SK-N-SH treated with all-trans-retinoic acid at 6 μM for 48 hours (cell line): ENCODE data around the gene GIN1.

Experiments
- ARNTL ChIP-seq: fragments of 450-650 bp; formaldehyde crosslinking; IDR thresholded peaks from 2 replicates; pipeline ENCODE4 v1.5.0; 2020; ENCODE audit warnings: low read depth, mild to moderate bottlenecking, moderate library complexity, borderline replicate concordance
- CSDC2 ChIP-seq: fragments of 250-450 bp; sonication (Bioruptor Pico); IDR thresholded peaks from 2 replicates; pipeline ENCODE4 v1.5.0; 2020; ENCODE audit warnings: mild to moderate bottlenecking, moderate library complexity
- GLIS3 ChIP-seq: fragments of 250-450 bp; sonication (Bioruptor Pico); IDR thresholded peaks from 2 replicates; pipeline ENCODE4 v1.5.0; 2020; ENCODE audit warnings: mild to moderate bottlenecking, moderate library complexity
- OSR1 ChIP-seq: fragments of 250-450 bp; sonication (Bioruptor Pico); IDR thresholded peaks from 2 replicates; pipeline ENCODE4 v1.8.0; 2022; ENCODE audit warnings: moderate library complexity, mild to moderate bottlenecking, inconsistent platforms
- TCF4 ChIP-seq: fragments of 250-450 bp; sonication (Bioruptor Pico); IDR thresholded peaks from 2 replicates; pipeline ENCODE4 v1.8.0; 2021; ENCODE audit warnings: mild to moderate bottlenecking, moderate library complexity, borderline replicate concordance
- ZFP30 ChIP-seq: fragments of 450-650 bp; formaldehyde crosslinking; IDR thresholded peaks from 2 replicates; pipeline ENCODE4 v1.5.0; 2022; ENCODE audit warnings: mild to moderate bottlenecking, moderate library complexity
- ZNF70 ChIP-seq: fragments of 450-650 bp; formaldehyde crosslinking; IDR thresholded peaks from 2 replicates; pipeline ENCODE4 v1.5.0; 2020; ENCODE audit warnings: mild to moderate bottlenecking, moderate library complexity
- ZNF8 ChIP-seq: fragments of 450-650 bp; formaldehyde crosslinking; IDR thresholded peaks from 2 replicates; pipeline ENCODE4 v1.5.0; 2020; ENCODE audit warnings: mild to moderate bottlenecking, moderate library complexity
- TF ChIP-seq, protein P1 (sequence below): fragments of 250-450 bp; sonication (Bioruptor Pico); IDR thresholded peaks from 2 replicates; pipeline ENCODE4 v1.8.0; 2020; ENCODE audit warnings: mild to moderate bottlenecking, moderate library complexity, borderline replicate concordance
- TF ChIP-seq, protein P2 (sequence below): fragments of 250-450 bp; sonication (Bioruptor Pico); IDR thresholded peaks from 2 replicates; pipeline ENCODE4 v1.5.1; 2021; ENCODE audit warnings: mild to moderate bottlenecking, moderate library complexity
- TF ChIP-seq, protein P3 (sequence below): fragments of 250-450 bp; sonication (Bioruptor Pico); IDR thresholded peaks from 2 replicates; pipeline ENCODE4 v1.5.1; 2020; ENCODE audit warnings: low read depth, mild to moderate bottlenecking, moderate library complexity

DNA sequence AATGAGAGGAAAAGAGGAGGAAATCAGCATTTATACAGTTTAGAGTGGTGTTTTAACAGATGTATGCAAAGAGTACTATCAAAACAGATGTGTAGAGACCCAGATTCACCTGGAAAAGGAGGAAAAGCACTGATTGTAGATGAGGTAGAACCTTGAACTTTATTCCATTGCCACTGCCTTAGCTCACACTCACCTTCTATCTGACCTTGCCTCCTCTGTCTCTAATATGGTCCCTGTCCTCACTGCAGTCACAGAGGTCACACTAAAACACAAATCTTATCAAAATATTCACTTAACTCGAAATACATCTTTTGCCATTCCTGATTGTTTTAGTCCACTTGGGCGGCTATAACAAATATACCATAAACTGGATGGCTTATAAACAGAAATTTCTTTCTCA is 7.0 kb downstream of the GIN1 start:
- TF ChIP-seq TCF4 (CRISPR knock-in tag) (no peak), OSR1 (CRISPR knock-in tag) (no peak), GLIS3 (CRISPR knock-in tag) (no peak), ZNF8 (CRISPR knock-in tag) (no peak), ZNF70 (CRISPR knock-in tag) (no peak), CSDC2 (no peak), ZFP30 (CRISPR knock-in tag) (no peak), ARNTL (CRISPR knock-in tag) (no peak)
- TF ChIP-seq, protein P1, sequence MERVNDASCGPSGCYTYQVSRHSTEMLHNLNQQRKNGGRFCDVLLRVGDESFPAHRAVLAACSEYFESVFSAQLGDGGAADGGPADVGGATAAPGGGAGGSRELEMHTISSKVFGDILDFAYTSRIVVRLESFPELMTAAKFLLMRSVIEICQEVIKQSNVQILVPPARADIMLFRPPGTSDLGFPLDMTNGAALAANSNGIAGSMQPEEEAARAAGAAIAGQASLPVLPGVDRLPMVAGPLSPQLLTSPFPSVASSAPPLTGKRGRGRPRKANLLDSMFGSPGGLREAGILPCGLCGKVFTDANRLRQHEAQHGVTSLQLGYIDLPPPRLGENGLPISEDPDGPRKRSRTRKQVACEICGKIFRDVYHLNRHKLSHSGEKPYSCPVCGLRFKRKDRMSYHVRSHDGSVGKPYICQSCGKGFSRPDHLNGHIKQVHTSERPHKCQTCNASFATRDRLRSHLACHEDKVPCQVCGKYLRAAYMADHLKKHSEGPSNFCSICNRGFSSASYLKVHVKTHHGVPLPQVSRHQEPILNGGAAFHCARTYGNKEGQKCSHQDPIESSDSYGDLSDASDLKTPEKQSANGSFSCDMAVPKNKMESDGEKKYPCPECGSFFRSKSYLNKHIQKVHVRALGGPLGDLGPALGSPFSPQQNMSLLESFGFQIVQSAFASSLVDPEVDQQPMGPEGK: no peak
- TF ChIP-seq, protein P2, sequence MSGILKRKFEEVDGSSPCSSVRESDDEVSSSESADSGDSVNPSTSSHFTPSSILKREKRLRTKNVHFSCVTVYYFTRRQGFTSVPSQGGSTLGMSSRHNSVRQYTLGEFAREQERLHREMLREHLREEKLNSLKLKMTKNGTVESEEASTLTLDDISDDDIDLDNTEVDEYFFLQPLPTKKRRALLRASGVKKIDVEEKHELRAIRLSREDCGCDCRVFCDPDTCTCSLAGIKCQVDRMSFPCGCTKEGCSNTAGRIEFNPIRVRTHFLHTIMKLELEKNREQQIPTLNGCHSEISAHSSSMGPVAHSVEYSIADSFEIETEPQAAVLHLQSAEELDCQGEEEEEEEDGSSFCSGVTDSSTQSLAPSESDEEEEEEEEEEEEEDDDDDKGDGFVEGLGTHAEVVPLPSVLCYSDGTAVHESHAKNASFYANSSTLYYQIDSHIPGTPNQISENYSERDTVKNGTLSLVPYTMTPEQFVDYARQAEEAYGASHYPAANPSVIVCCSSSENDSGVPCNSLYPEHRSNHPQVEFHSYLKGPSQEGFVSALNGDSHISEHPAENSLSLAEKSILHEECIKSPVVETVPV (CRISPR knock-in tag): no peak
- TF ChIP-seq, protein P3, sequence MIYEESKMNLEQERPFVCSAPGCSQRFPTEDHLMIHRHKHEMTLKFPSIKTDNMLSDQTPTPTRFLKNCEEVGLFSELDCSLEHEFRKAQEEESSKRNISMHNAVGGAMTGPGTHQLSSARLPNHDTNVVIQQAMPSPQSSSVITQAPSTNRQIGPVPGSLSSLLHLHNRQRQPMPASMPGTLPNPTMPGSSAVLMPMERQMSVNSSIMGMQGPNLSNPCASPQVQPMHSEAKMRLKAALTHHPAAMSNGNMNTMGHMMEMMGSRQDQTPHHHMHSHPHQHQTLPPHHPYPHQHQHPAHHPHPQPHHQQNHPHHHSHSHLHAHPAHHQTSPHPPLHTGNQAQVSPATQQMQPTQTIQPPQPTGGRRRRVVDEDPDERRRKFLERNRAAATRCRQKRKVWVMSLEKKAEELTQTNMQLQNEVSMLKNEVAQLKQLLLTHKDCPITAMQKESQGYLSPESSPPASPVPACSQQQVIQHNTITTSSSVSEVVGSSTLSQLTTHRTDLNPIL (CRISPR knock-in tag): no peak
